ENCODE data around the gene ZNF266. TPM values are rescaled to one million over a fixed set of nuclear protein-coding genes. Genes with fewer than 3 reads are reported as not detected.

Gene ZNF266
- total RNA-seq, 1 donor from 2014 or later = 54.2 TPM

DNA sequence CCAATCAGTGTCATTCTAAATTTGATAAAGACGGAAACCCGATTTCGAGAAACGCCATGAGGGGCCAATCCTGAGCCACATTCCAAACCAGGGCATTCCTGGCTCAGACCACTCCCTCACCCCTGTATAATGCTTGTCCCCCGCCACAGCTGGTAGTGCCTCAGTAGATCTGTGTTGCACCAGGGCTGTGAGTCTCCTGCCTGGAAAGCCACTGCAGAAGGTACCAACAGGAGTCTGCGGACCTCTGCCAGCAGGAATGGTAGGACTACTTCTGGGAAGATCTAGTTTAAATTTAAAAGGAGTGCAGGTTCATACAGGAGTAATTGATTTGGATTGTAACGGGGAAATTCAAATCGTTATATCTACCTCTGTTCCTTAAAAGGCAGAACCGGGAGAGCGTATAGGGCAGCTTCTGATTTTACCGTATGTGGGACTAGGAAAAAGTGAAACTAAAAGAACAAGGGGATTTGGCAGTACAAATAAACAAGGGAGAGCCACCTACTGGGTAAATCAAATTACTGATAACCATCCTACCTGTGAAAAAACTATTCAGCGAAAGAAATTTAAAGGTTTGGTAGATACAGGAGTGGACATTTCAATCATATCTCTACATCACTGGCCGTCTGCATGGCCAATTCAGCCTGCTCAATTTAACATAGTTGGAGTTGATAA, 20.8 kb upstream of the ZNF266 start:
- no peak for DNase-seq (ENCODE audit: low spot score in 2 of 2)
- Histone ChIP-seq H3K4me3 (no peak overlapping the region), H3K27ac (no peak overlapping the region), H3K36me3 (no peaks in the 10 kb centered on the region), H3K4me1 (no peaks in the 10 kb centered on the region), H3K9me3 (peaks cover 24 to 42% of the 10 kb centered on the region in 2 donors), H3K27me3 (no peaks in the 10 kb centered on the region)
- intact Hi-C loops (cut with DNase I) = no loop called here
- TF ChIP-seq, protein P1, sequence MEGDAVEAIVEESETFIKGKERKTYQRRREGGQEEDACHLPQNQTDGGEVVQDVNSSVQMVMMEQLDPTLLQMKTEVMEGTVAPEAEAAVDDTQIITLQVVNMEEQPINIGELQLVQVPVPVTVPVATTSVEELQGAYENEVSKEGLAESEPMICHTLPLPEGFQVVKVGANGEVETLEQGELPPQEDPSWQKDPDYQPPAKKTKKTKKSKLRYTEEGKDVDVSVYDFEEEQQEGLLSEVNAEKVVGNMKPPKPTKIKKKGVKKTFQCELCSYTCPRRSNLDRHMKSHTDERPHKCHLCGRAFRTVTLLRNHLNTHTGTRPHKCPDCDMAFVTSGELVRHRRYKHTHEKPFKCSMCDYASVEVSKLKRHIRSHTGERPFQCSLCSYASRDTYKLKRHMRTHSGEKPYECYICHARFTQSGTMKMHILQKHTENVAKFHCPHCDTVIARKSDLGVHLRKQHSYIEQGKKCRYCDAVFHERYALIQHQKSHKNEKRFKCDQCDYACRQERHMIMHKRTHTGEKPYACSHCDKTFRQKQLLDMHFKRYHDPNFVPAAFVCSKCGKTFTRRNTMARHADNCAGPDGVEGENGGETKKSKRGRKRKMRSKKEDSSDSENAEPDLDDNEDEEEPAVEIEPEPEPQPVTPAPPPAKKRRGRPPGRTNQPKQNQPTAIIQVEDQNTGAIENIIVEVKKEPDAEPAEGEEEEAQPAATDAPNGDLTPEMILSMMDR (IDR thresholded peaks at IDR 0.05) = no peak

DNA sequence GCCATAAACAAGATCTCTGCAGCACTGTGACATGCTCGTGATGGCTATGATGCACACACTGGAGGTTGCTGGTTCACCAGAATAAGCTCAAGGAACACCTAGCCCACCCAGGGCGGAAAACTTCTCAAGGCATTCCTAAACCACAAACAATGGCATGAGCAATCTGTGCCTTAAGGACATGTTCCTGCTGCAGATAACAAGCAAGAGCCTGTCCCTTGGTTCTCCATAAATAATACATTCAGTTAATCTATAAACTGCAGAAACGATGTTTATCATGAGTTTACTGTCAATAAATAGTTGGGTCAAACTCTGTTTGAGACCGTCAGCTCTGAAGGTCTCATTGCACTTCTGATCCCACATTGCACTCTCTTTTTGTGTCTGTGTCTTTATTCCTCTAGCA, 18.6 kb upstream of the ZNF266 start:
- Histone ChIP-seq H3K4me1 (no peaks in the 10 kb centered on the region), H3K4me3 (no peak overlapping the region), H3K27ac (no peak overlapping the region), H3K27me3 (no peaks in the 10 kb centered on the region), H3K36me3 (no peaks in the 10 kb centered on the region), H3K9me3 (peaks cover 43 to 59% of the 10 kb centered on the region in 2 donors)
- DNase-seq (ENCODE audit: low spot score in 2 of 2) = no peak
- intact Hi-C loops (cut with DNase I) = no loop called here
- TF ChIP-seq, protein P1 (IDR thresholded peaks at IDR 0.05) = no peak

DNA sequence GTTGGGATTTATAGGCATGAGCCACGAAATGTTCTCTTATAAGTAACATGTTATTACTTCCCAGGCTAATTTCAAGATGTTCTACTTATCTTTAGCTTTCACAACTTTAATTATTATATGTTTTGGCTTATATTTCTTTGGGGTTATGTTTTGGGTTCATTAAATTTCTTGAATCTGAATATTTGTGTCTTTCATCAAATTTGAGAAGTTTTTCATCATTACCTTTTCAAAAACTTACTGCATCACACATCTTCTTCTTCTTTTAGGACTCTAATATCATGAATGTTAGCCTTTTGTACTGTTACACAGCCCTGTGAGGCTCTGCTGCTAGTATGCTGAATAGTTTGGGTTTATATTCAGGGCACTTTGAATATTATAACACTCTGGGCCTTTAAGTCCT, 9.7 kb upstream of the ZNF266 start:
- Histone ChIP-seq H3K27me3 (no peaks in the 10 kb centered on the region), H3K4me3 (no peak overlapping the region), H3K9me3 (peaks cover 35 to 69% of the 10 kb centered on the region in 2 donors), H3K27ac (no peak overlapping the region), H3K36me3 (peaks cover 0 to 5% of the 10 kb centered on the region in 2 donors), H3K4me1 (no peaks in the 10 kb centered on the region)
- TF ChIP-seq, protein P1 (IDR thresholded peaks at IDR 0.05) = no peak
- DNase-seq (ENCODE audit: low spot score in 2 of 2) = no peak
- intact Hi-C loops (cut with DNase I) = no loop called here

DNA sequence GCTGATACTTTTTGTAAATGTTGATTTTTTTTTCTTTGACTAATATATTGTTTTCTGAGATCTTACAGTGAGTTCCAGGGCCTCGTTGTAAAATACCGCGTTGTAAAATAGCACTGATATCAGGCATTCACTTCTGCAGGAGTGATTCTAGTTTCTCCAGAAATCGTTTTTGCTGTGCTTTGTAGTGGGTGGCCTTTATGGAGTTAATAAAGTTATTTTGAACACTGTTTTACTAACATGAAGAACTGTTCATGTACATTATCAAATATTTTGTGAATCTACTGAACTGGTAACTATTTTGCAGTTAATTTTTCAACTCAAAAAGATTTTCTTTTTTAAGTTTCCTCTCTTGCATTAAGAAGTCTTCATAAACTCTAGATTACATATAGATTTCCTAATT, 985 bp upstream of the ZNF266 start:
- TF ChIP-seq, protein P1 (IDR thresholded peaks at IDR 0.05) = no peak
- Histone ChIP-seq H3K36me3 (peaks cover 17 to 18% of the 10 kb centered on the region in 2 donors), H3K27ac (no peak overlapping the region), H3K4me1 (peaks cover 6 to 12% of the 10 kb centered on the region in 2 donors), H3K4me3 (no peak overlapping the region), H3K9me3 (no peaks in the 10 kb centered on the region), H3K27me3 (no peaks in the 10 kb centered on the region)
- intact Hi-C loops (cut with DNase I) = loop anchor here (5.0 to 10.0 kb wide), 3 partner anchors 114 to 358 kb away; partner anchors contain the start of genes ZNF559 and ZNF846
- no peak for DNase-seq (ENCODE audit: low spot score in 2 of 2)

DNA sequence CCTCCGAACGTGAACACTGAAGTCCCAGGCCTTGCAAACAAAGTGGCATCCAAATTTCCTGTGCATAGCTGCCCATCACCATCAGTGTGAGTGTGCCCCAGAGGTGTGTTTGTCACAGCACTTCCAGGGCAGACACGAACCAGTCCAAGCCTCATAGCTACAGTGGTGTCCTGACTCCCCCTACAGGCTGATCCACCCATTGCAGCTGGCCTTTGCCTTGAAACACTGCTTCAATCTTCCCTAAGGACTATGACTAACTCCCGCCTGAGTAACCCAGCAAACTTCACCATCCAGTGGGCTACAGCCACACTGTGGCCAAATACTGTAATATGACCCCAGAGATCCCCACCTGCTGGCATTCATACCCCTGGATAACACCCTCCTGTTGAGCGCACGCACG, 3.9 kb downstream of the ZNF266 start:
- peaks cover 51 to 61% of the 10 kb centered on the region in 2 donors for H3K36me3 ChIP-seq
- peaks cover 6 to 12% of the 10 kb centered on the region in 2 donors for H3K4me1 ChIP-seq
- H3K27me3 ChIP-seq = no peaks in the 10 kb centered on the region
- TF ChIP-seq, protein P1 (IDR thresholded peaks at IDR 0.05) = no peak
- intact Hi-C loops (cut with DNase I) = loop anchor here (10.0 kb wide), 2 partner anchors 333 to 363 kb away; partner anchors contain the start of gene ZNF846
- no peak overlapping the region for H3K27ac ChIP-seq
- peaks cover 0 to 15% of the 10 kb centered on the region in 2 donors for H3K9me3 ChIP-seq
- H3K4me3 ChIP-seq = no peak overlapping the region
- DNase-seq (ENCODE audit: low spot score in 2 of 2) = no peak
